ENCODE measurements around the gene PDLIM3. TPM values are rescaled to one million over a fixed set of nuclear protein-coding genes. Genes with fewer than 3 reads are reported as not detected.

The PDLIM3 gene
- total and polyA plus RNA-seq, 4 donors: 45.3 to 140 (median 90.3) TPM

GRCh38 chr4:185500035-185500434 is 35.3 kb downstream of the PDLIM3 start:
- Histone ChIP-seq H3K4me1 (ENCODE audit: control insufficient read depth, insufficient read depth, low read length) (no peaks in the 10 kb centered on the region), H3K9me3 (ENCODE audit: control insufficient read depth, insufficient read depth, low read length) (peaks cover 4% of the 10 kb centered on the region), H3K4me3 (ENCODE audit: low read depth, low read length) (no peak overlapping the region), H3K27me3 (ENCODE audit: control insufficient read depth, insufficient read depth, low read length) (no peaks in the 10 kb centered on the region), H3K27ac (ENCODE audit: low read depth, low read length) (no peak overlapping the region), H3K36me3 (ENCODE audit: control insufficient read depth, insufficient read depth, low read length) (peaks cover 14% of the 10 kb centered on the region)
- no peak for DNase-seq (ENCODE audit: low read depth in 4 of 6, low spot score in 6 of 6)
- 98% methylated on average over 9 of the region's 9 CpGs for WGBS (ENCODE audit: insufficient coverage)

GRCh38 chr4:185488650-185489049 is 46.7 kb downstream of the PDLIM3 start:
- H3K4me1 ChIP-seq (ENCODE audit: control insufficient read depth, insufficient read depth, low read length): no peaks in the 10 kb centered on the region
- no peak overlapping the region for H3K4me3 ChIP-seq (ENCODE audit: low read depth, low read length)
- H3K27me3 ChIP-seq (ENCODE audit: control insufficient read depth, insufficient read depth, low read length): no peaks in the 10 kb centered on the region
- DNase-seq (ENCODE audit: low read depth in 4 of 6, low spot score in 6 of 6): no peak
- H3K36me3 ChIP-seq (ENCODE audit: control insufficient read depth, insufficient read depth, low read length): no peaks in the 10 kb centered on the region
- no peak overlapping the region for H3K27ac ChIP-seq (ENCODE audit: low read depth, low read length)
- H3K9me3 ChIP-seq (ENCODE audit: control insufficient read depth, insufficient read depth, low read length): no peaks in the 10 kb centered on the region
- WGBS (ENCODE audit: insufficient coverage): no CpG with 5 or more reads among the region's 2 CpGs

DNA sequence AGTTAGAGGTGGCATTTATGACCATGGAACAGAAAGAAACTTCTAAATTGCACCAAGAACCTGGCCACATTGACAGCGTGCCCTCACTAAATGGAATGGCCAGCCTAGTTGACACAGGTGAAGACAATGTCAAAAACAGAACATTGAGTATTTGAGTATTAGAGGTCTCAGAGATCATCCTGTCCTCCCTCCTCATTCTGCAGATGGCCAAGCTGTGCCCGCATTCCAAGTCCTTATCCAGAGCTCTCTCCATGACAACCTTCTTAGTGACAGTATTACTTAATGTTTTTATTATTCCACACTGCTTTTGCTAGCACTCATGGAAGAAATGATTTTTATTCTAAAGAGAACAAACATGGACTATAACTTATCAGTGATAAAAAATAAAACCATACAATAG is 53.9 kb downstream of the PDLIM3 start:
- Histone ChIP-seq H3K4me3 (ENCODE audit: low read depth, low read length) (no peak overlapping the region), H3K9me3 (ENCODE audit: control insufficient read depth, insufficient read depth, low read length) (no peaks in the 10 kb centered on the region), H3K27ac (ENCODE audit: low read depth, low read length) (no peak overlapping the region), H3K27me3 (ENCODE audit: control insufficient read depth, insufficient read depth, low read length) (no peaks in the 10 kb centered on the region), H3K4me1 (ENCODE audit: control insufficient read depth, insufficient read depth, low read length) (no peaks in the 10 kb centered on the region), H3K36me3 (ENCODE audit: control insufficient read depth, insufficient read depth, low read length) (no peaks in the 10 kb centered on the region)
- no peak for DNase-seq (ENCODE audit: low read depth in 4 of 6, low spot score in 6 of 6)
- WGBS (ENCODE audit: insufficient coverage): no CpG with 5 or more reads among the region's 2 CpGs

- DNase-seq (ENCODE audit: low read depth in 4 of 6, low spot score in 6 of 6): no peak
- Histone ChIP-seq H3K4me3 (ENCODE audit: low read depth, low read length) (no peak overlapping the region), H3K27ac (ENCODE audit: low read depth, low read length) (no peak overlapping the region), H3K4me1 (ENCODE audit: control insufficient read depth, insufficient read depth, low read length) (no peaks in the 10 kb centered on the region), H3K27me3 (ENCODE audit: control insufficient read depth, insufficient read depth, low read length) (no peaks in the 10 kb centered on the region), H3K9me3 (ENCODE audit: control insufficient read depth, insufficient read depth, low read length) (no peaks in the 10 kb centered on the region), H3K36me3 (ENCODE audit: control insufficient read depth, insufficient read depth, low read length) (no peaks in the 10 kb centered on the region)
- 80% methylated on average over 13 of the region's 15 CpGs for WGBS (ENCODE audit: insufficient coverage)
Measured at GRCh38 chr4:185480016-185480732, 55.1 kb downstream of the PDLIM3 start.

DNA sequence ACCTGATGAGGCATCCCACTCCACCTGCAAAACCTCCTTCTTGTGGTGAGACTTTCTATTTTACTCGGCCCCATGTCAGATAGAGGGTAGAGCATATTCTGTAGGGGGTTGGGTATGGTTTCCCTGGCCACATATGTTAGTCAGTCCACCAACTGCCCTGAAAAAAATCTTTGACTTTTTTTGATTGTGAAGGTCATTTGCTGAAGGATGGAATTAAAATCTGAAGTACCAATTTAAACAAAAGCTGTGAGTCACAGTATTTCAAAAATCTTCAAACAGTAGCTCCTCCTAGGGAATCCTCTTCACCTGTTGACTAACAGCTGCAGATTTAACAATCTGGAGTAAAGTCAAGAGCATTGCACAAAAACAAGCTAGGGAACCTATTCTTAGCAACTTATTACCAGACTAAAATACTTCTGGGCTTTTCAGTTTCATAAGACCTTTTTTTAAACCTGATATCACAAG is 55.8 kb downstream of the PDLIM3 start:
- no peaks in the 10 kb centered on the region for H3K27me3 ChIP-seq (ENCODE audit: control insufficient read depth, insufficient read depth, low read length)
- WGBS (ENCODE audit: insufficient coverage): no CpG with 5 or more reads among the region's 1 CpG
- H3K27ac ChIP-seq (ENCODE audit: low read depth, low read length): no peak overlapping the region
- H3K4me3 ChIP-seq (ENCODE audit: low read depth, low read length): no peak overlapping the region
- no peak for DNase-seq (ENCODE audit: low read depth in 4 of 6, low spot score in 6 of 6)
- H3K4me1 ChIP-seq (ENCODE audit: control insufficient read depth, insufficient read depth, low read length): no peaks in the 10 kb centered on the region
- no peaks in the 10 kb centered on the region for H3K36me3 ChIP-seq (ENCODE audit: control insufficient read depth, insufficient read depth, low read length)
- H3K9me3 ChIP-seq (ENCODE audit: control insufficient read depth, insufficient read depth, low read length): no peaks in the 10 kb centered on the region

- DNase-seq (ENCODE audit: low read depth in 4 of 6, low spot score in 6 of 6): no peak
- Histone ChIP-seq H3K9me3 (ENCODE audit: control insufficient read depth, insufficient read depth, low read length) (no peaks in the 10 kb centered on the region), H3K4me1 (ENCODE audit: control insufficient read depth, insufficient read depth, low read length) (peaks cover 13% of the 10 kb centered on the region), H3K4me3 (ENCODE audit: low read depth, low read length) (no peak overlapping the region), H3K27ac (ENCODE audit: low read depth, low read length) (no peak overlapping the region), H3K27me3 (ENCODE audit: control insufficient read depth, insufficient read depth, low read length) (no peaks in the 10 kb centered on the region), H3K36me3 (ENCODE audit: control insufficient read depth, insufficient read depth, low read length) (no peaks in the 10 kb centered on the region)
- 98% methylated on average over 8 of the region's 8 CpGs for WGBS (ENCODE audit: insufficient coverage)
Measured at GRCh38 chr4:185473247-185473646, 62.1 kb downstream of the PDLIM3 start.

DNA sequence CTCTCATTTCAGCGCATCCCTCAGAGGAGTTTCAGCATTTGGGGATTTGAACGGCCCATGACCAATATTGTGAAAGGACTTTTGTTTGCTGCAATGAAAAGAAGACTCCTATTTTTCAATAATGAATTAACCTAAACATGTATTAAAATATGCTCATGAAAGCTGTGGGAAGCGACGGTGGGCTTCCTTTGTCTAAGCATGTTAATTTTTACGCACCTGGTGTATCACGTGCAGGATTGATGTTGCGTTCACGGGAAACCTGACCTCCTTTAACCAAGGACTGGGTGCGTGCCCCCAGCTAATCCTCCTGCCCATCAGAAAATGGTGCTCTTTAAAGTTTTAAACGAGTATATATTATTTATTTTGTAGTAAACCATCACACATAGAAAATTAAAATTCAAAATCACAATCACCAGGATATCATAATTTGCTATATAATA is 63.2 kb downstream of the PDLIM3 start:
- peaks cover 13% of the 10 kb centered on the region for H3K4me1 ChIP-seq (ENCODE audit: control insufficient read depth, insufficient read depth, low read length)
- 16% methylated on average over 5 of the region's 10 CpGs for WGBS (ENCODE audit: insufficient coverage)
- H3K36me3 ChIP-seq (ENCODE audit: control insufficient read depth, insufficient read depth, low read length): no peaks in the 10 kb centered on the region
- peak in 3 of 6 donors; percentile 2 to 66 (median 24) for DNase-seq (ENCODE audit: low read depth in 4 of 6, low spot score in 6 of 6)
- H3K9me3 ChIP-seq (ENCODE audit: control insufficient read depth, insufficient read depth, low read length): no peaks in the 10 kb centered on the region
- peak overlapping the region; percentile 78 for H3K4me3 ChIP-seq (ENCODE audit: low read depth, low read length)
- no peak overlapping the region for H3K27ac ChIP-seq (ENCODE audit: low read depth, low read length)
- no peaks in the 10 kb centered on the region for H3K27me3 ChIP-seq (ENCODE audit: control insufficient read depth, insufficient read depth, low read length)

GRCh38 chr4:185471235-185472102 is 63.8 kb downstream of the PDLIM3 start, which contains the start of gene CCDC110:
CCDC110 (minus strand) TSS chr4:185471733; CDS start chr4:185471683, 50 bp downstream.
- DNase-seq (ENCODE audit: low read depth in 4 of 6, low spot score in 6 of 6): peak; percentile 52 to 99 (median 84)
- peaks cover 13% of the 10 kb centered on the region for H3K4me1 ChIP-seq (ENCODE audit: control insufficient read depth, insufficient read depth, low read length)
- H3K27ac ChIP-seq (ENCODE audit: low read depth, low read length): peak within 1 kb of the TSS; percentile 47
- peak within 1 kb of the TSS; percentile 78 for H3K4me3 ChIP-seq (ENCODE audit: low read depth, low read length)
- no peaks in the 10 kb centered on the region for H3K27me3 ChIP-seq (ENCODE audit: control insufficient read depth, insufficient read depth, low read length)
- H3K9me3 ChIP-seq (ENCODE audit: control insufficient read depth, insufficient read depth, low read length): no peaks in the 10 kb centered on the region
- no peaks in the 10 kb centered on the region for H3K36me3 ChIP-seq (ENCODE audit: control insufficient read depth, insufficient read depth, low read length)
- 0% methylated on average over 85 of the region's 93 CpGs for WGBS (ENCODE audit: insufficient coverage)

DNA sequence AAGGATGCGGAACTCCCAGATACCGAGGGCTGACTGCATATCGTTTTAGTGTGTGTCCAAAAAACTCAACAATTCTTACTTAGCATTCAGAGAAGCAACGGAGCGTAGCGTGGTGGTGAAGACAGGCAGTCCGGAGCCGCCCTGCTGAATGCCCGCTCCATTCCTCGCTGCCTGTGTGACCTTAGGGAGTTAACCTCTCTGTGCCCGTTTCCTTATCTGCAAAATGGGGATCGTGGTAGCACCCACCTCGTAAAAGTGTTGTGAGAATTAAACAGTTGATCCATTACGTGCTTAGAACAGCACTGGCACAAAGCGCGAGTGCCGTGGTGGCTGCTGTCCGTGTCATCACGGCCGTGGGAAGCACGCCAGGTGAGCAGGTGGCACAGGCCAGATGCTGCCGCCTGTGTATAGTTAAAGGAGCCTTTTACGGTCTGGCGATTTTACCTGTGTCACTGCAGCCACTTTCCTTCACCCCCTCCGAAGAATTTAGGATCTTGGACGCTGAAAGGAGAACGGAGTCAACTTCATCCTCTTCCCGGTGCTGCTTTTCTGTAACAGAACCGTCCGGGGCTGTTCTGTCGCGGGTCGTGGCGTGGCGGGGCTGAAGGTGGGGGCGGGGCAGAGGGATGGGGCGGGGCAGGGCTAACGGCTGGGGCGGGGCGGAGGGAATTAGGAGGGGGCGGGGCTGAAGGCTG is 64.7 kb downstream of the PDLIM3 start:
- no peaks in the 10 kb centered on the region for H3K9me3 ChIP-seq (ENCODE audit: control insufficient read depth, insufficient read depth, low read length)
- peak overlapping the region; percentile 72 for H3K4me3 ChIP-seq (ENCODE audit: low read depth, low read length)
- H3K36me3 ChIP-seq (ENCODE audit: control insufficient read depth, insufficient read depth, low read length): no peaks in the 10 kb centered on the region
- peak in 3 of 6 donors; percentile 13 to 53 (median 36) for DNase-seq (ENCODE audit: low read depth in 4 of 6, low spot score in 6 of 6)
- H3K27me3 ChIP-seq (ENCODE audit: control insufficient read depth, insufficient read depth, low read length): no peaks in the 10 kb centered on the region
- H3K27ac ChIP-seq (ENCODE audit: low read depth, low read length): no peak overlapping the region
- peaks cover 13% of the 10 kb centered on the region for H3K4me1 ChIP-seq (ENCODE audit: control insufficient read depth, insufficient read depth, low read length)
- 3% methylated on average over 25 of the region's 41 CpGs for WGBS (ENCODE audit: insufficient coverage)
